D721Med (cell line): ENCODE data around the gene MTX1.
"Not testable (repeated sequence)": the region's sequence is repeated elsewhere in the genome, so short reads cannot be mapped to it uniquely, and the experiment has no call there.

Experiments used
- DNase-seq: peaks from one replicate; pipeline ENCODE4 v3.0.0; 2011; ENCODE audit warnings: low spot score; ENCODE audit not compliant: insufficient read length
- FAIRE-seq: peaks from 2 replicates; lab custom pipeline; 2011; peaks lifted over from hg19 to GRCh38; lab: Jason Lieb, UNC
- CTCF ChIP-seq: IDR thresholded peaks from 2 replicates; pipeline ENCODE4 v1.5.1; 2012; ENCODE audit warnings: mild to moderate bottlenecking, control low read depth; ENCODE audit not compliant: insufficient read depth; ENCODE audit errors: missing control alignments

The MTX1 gene

GRCh38 chr1:155208541-155209311 is at the start of gene MTX1:
Gene MTX1, plus strand, starts transcription at chr1:155208695. Its CDS starts 110 bp downstream, at chr1:155208805.
- DNase-seq, result peak; percentile 89
- no peak for TF ChIP-seq CTCF
- no peak for FAIRE-seq

- no peak for TF ChIP-seq CTCF
- FAIRE-seq (no peak), DNase-seq (no peak)
These were observed 49.5 kb upstream of the MTX1 start for GRCh38 chr1:155158991-155159390.

- TF ChIP-seq CTCF, result no peak
- no peak for FAIRE-seq
- DNase-seq, result no peak
These were observed 48.4 kb upstream of the MTX1 start for GRCh38 chr1:155160128-155160527.

GRCh38 chr1:155162631-155163030 is 45.9 kb upstream of the MTX1 start:
- FAIRE-seq, result not testable (repeated sequence)

GRCh38 chr1:155163785-155164184 is 44.7 kb upstream of the MTX1 start:
- FAIRE-seq, DNase-seq: not testable (repeated sequence)

More at GRCh38 chr1:155162631-155163030, 45.9 kb upstream of the MTX1 start:
- DNase-seq, result not testable (repeated sequence)

- not testable (repeated sequence) for FAIRE-seq, DNase-seq
These were observed 43.9 kb upstream of the MTX1 start for GRCh38 chr1:155164625-155165024.

GRCh38 chr1:155166051-155166470 is 42.4 kb upstream of the MTX1 start:
- FAIRE-seq (no peak), DNase-seq (no peak)
- no peak for TF ChIP-seq CTCF

- FAIRE-seq (no peak), DNase-seq (no peak)
- no peak for TF ChIP-seq CTCF
These were observed 41.9 kb upstream of the MTX1 start for GRCh38 chr1:155166471-155167165.
